ENCODE results near the gene PIK3C2G.

The PIK3C2G gene

DNA sequence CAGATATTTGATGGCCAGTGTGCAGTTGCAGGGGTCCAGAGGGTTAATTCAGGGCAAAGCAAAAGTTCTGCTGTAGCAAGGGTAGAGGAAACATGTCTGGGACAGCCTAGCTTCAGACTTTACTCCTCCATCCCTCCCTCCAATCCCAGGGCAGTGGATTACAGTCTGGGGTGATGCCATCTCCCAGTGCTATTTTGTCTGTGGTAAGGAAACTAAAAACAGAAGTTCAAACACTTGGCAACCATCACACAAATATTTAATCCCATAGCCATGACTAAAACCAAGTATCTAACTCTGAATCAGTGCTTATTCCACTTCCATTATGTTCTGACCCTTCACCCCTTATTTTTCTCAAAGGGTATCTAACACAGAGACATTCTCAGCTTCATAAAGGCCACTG is 61.8 kb downstream of the PIK3C2G start:
- TF ChIP-seq, protein P1, sequence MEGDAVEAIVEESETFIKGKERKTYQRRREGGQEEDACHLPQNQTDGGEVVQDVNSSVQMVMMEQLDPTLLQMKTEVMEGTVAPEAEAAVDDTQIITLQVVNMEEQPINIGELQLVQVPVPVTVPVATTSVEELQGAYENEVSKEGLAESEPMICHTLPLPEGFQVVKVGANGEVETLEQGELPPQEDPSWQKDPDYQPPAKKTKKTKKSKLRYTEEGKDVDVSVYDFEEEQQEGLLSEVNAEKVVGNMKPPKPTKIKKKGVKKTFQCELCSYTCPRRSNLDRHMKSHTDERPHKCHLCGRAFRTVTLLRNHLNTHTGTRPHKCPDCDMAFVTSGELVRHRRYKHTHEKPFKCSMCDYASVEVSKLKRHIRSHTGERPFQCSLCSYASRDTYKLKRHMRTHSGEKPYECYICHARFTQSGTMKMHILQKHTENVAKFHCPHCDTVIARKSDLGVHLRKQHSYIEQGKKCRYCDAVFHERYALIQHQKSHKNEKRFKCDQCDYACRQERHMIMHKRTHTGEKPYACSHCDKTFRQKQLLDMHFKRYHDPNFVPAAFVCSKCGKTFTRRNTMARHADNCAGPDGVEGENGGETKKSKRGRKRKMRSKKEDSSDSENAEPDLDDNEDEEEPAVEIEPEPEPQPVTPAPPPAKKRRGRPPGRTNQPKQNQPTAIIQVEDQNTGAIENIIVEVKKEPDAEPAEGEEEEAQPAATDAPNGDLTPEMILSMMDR (IDR thresholded peaks at IDR 0.05): no peak

DNA sequence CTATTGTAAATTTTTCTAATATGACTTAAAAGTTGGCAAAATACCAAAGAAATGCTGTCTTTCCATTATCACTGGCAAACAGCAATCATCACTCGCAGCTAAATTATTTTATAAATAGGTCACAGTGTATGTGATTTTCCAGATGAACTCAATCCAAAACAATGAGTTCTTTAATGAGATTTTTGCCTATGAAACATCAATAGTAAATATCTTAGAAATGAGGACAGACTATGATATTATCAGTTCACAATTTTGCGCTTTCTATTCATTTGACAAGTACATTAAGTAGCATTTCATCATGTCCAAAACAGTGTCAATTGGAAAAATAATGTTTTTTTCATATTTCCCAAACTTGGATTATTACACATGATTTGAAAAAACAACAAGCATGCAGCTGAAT is 65.7 kb downstream of the PIK3C2G start:
- TF ChIP-seq, protein P1 (IDR thresholded peaks at IDR 0.05): no peak

DNA sequence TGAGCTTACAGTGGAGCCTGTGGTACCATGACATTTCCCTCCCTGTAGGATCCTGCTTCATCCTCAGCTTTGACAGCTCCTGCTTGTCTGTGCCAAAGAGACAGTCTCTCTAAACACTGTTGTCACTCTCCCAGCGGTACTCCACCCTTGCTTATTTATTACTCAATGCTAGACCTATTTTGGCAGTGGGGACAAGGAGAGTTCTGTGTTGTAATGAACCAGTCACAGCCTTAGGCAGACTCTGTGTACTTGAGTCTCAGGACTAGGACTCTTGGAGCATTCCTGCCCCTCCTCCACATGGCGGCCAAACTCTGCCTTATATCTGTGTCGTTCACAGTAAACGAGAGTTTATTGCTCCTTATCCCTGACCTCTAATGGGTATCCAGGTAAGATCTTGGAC is 70.9 kb downstream of the PIK3C2G start:
- TF ChIP-seq, protein P1 (IDR thresholded peaks at IDR 0.05): no peak

DNA sequence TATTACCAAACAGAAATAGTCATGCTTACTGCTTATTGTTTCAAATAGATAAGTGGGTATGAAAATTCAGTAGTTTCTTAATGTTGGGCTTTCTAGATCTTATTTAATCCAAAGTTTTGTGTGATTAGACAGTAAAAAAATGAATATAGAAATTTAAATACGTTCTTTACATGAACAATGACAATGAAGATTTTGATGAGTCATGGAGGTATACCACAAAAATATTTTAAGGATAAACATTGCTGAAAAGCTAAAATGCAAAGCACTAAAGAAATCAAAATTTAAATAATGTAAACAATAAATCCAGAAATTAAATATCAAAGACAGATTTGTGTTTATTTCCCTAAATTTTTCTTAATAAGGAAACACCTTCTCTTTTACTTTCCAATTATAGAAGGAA is 78.3 kb downstream of the PIK3C2G start:
- TF ChIP-seq, protein P1 (IDR thresholded peaks at IDR 0.05): no peak

DNA sequence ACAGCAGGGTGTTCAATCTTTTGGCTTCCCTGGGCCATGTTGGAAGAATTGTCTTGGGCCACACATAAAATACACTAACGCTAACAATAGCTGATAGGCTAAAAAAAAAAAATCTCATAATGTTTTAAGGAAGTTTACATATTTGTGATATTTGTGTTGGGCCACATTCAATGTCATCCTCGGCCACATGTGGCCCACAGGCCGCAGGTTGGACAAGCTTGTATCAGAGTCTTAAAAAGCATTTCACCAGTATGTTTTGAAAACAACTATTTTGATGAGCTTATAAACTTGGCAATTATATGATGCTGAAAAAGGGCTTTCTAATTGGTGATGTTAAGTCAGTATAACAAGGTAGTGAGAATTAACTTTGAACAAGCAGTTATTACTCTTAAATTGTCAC is 78.9 kb downstream of the PIK3C2G start:
- TF ChIP-seq, protein P1 (IDR thresholded peaks at IDR 0.05): no peak

DNA sequence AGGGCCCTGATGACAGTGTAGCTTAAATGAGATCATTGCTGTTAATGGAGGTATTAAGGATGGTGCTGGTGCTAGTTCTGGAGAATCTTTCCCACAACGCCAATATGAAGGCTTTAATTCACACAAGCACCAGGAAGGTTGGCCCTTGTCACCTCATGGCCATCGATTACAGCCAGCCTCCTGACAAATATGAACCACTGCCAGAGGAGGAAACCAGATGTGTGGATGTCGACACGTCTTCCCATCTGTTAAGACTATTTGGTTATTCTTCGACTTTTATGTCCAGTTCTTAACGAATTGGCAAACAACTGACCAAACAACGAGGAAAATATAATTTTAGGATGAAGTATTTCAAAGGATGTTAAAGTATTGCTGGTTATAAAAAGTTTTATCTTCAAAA is 79.5 kb downstream of the PIK3C2G start:
- TF ChIP-seq, protein P1 (IDR thresholded peaks at IDR 0.05): no peak

DNA sequence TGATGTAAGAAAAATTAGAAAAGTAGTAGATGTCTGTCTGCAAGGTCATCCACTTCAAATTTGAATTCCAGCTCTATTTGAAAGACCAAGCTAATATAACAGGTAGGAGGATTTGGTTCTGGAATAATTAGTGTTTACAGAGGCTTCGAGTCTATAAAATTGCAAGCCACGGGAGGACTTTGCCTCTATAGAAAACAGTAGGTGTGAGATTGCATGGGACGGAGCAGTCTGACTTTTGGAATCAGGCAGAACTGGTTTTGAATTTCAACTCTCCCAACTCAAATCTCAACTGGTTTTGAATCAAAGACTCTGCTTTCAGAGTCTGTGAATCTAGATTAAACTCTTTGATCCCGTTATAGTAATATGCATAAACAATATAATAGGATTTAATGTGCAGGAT is 82.4 kb downstream of the PIK3C2G start:
- TF ChIP-seq, protein P1 (IDR thresholded peaks at IDR 0.05): no peak

DNA sequence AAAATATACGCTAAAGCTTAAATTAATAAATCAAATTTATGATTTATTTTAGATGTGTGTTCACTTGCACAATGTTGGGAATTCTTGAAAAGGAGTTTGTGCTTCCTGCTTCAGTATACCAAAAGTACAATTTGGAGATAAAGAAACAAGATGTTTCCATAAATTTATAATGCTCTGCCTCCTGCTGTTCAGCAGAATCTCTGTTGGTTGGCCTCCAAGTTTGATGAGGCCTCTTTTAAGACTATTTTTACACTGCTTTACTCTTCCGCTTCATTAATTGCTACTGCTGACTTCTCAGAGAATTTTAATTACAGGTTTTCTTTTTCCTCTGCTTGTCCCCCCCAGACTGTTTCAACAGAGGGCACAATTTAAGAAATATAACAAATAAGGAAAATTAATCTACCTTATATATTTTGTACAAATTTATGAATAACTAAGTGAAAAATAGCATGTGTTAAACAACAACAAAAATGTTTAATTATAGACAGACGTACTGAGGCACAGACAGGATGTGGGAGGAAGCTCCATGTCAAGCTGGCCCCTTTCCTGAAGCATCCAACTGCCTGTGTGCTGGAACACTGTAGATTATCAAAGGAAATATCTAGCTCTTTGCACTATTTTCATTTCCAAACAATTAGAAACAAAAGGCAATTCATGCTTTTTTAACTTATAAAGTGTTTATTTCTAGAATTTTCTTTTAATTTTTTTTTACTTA is 83.9 kb downstream of the PIK3C2G start:
- TF ChIP-seq, protein P1 (IDR thresholded peaks at IDR 0.05): no peak

Measured in LNCAP (cell line).